Activated T-helper 9 cell treated with anti-CD3 and anti-CD28 coated beads, Interleukin-2, amount 50 U/mL, for 16 hours (primary cell): ENCODE results near the gene EYS.

ENCODE experiments used
- DNase-seq: peaks from one replicate; pipeline ENCODE4 v3.0.0-alpha.2; 2020; ENCODE audit warnings: low read depth

EYS gene

DNA sequence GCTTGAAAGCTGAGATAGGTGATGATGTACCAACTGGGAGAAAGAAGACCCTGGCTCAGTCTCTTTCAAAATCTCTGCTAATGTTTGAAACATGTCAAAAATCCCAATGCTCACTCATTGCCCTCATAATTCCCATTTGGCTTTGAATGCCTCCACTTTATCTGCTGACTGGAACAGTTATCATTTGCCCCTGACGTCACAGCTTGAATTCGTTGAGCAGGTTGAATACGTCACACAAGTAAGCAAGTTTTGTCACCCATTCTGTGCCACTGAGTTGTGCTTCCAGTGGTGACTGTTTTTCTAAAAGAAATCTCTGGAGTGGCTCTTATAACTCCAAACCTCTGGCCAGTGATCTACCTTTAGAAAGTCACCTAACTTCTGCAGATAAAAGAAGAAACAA lies 991.4 kb downstream of the EYS start:
- no peak for DNase-seq

DNA sequence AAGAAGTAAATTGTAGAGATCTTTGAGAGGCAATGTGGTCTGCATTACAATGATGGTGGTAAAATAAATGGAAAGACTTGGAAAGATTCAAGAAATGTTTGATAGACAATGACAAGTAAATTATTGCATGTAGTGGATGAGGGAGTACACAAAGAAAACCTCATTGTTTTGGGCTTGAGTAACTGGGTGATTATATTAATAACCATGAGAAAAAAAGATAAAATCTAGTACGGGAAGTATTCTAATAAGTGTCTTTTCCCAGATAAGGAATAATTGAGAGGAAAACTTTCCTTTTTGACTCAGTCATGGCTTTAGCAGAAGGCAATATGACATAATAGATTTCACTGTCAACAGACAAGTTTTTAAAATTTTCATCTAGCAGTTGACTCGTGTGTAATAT lies 993.0 kb downstream of the EYS start:
- no peak for DNase-seq

DNA sequence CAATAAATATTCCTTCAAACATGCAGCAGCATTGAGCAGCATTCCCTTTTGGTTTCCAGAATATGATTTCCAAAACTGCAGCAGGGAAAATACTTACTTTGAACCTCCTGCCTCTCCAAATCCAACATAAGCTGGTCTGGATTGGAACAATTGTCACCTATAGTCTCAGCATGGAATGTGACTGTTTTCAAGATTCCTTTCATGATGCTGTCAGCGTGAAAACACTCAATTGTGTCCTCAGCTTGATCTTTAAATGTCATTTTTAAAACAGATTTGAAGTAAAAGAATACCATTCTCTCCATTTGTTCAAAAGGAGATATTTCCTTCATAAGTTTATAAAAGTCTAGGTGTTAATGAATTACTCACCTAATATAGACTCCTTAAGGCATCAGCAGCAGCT lies 993.9 kb downstream of the EYS start:
- no peak for DNase-seq

DNA sequence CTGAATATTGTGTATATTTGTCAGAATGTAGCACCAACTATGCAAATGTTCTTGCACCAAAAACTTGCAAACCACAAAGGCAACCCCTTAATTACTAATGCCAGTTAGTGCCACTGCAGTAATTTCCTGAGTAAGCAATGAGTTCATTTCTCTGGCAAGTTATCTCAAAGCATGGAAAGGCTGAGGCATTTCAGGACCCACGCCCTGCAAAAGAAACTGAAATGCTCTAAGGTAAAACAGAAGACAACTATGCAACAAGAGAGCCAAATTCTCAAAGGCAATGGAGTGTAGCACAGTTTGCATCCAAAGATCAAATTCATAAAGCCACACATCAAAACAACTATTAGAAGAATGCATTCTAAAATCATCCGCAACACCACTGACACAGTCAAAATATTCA lies 994.4 kb downstream of the EYS start:
- DNase-seq, result no peak

DNA sequence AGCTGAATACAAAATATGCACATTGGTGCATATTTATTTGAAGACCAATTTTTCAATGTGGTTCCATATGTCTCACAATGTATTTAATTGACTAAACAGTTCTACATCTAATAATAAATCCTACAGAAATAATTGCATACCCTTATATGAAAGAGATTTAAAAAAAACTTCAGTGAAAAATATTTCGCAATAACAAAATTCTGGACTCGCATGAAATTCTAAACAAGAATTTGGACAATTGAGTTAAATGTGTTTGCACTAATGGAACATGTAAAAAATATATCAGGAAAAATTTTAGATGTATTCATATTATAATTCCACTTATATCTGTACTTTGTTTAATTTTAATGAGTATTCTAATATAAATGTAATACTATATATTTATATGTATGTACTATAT lies 1003.1 kb downstream of the EYS start:
- DNase-seq, result no peak

DNA sequence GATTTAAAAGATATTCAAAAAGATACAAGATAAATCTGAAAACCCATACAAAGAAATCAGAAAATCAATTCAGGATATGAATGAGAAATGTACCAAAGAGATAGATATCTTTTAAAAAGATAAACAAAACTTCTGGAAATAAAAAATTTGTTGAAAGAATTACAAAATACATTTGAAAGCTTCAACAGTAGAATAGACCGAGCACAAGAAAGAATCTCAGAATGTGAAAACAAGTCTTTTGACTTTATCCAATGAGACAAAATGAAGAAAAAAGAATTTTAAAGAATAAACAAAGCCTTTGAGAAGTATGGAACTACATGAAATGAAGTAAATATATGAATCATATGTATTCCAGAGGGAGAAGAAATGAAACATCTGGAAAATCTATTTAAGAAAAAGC lies 1011.0 kb downstream of the EYS start:
- no peak for DNase-seq

DNA sequence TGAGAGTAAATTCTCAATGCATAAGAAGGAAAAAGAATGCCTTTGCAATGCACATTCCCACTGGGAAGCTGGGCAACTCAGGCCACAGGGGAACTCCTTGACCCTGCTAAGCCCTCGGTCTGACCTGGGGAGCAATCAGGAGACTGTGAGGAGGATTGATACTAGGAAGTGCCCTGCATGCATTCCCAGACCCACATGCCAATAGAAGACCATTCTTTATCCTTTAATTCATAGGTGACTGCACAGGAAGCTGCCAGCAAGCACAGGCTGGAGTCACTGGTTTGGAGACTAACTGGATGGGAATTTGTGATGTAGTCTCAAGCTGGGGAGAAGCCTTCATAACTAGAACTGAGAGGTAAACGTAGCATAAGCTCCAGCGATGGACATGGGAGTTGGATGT lies 1012.7 kb downstream of the EYS start:
- DNase-seq, result no peak

DNA sequence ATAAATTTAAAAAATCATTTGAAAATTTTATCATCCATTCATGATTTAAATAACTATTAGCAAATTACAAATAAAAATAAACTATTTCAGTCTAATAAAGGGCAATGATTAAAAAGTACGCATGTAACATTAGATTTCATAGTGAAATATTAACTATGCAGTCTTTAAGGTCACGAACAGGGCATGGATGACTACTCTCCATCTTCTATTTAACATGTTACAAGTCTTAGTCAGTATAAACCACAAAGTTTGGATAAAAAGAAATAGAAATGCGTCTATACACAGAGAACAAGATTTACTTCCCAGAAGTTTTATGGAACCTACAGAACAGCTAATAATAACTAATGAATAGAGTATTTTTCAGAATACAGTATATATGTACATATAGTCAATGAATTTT lies 1016.0 kb downstream of the EYS start:
- DNase-seq, result no peak

DNA sequence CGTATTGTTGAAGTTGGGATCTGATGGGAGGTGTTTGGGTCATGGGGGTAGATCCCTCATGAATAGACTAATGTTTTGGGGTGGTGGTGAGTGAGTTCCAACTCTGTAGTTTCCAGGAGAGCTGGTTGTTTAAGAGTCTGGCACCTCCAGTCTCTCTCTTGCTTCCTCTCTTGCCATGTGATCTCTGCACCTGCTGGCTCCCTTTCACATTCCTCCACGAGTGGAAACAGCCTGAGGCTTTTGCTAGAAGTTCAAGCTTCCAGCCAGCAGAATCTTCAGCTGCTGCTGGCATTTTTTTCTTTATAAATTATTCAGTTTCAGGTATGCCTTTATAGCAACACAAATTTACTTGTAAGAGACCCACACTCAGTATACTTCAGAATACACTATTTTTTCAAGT lies 1021.6 kb downstream of the EYS start:
- DNase-seq, result no peak

DNA sequence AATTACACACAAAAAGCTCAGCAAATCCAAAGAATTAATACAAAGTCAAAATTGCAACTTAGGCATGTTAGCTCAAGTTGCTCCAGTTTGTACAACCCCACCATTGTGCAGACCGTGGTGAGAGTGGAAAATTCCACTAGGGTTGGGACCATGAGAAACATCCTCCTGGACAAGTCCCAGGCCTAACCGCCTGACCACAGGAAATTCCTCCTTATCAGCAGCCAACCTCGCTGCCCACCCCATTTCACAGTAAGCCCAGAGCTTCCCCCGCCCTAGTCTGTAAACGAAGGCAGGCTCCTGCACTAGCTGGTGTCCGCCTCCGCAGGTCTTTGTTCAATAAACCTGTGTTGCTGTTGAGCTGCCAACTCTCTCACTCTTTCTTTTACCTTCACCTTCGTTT lies 1023.3 kb downstream of the EYS start:
- no peak for DNase-seq

DNA sequence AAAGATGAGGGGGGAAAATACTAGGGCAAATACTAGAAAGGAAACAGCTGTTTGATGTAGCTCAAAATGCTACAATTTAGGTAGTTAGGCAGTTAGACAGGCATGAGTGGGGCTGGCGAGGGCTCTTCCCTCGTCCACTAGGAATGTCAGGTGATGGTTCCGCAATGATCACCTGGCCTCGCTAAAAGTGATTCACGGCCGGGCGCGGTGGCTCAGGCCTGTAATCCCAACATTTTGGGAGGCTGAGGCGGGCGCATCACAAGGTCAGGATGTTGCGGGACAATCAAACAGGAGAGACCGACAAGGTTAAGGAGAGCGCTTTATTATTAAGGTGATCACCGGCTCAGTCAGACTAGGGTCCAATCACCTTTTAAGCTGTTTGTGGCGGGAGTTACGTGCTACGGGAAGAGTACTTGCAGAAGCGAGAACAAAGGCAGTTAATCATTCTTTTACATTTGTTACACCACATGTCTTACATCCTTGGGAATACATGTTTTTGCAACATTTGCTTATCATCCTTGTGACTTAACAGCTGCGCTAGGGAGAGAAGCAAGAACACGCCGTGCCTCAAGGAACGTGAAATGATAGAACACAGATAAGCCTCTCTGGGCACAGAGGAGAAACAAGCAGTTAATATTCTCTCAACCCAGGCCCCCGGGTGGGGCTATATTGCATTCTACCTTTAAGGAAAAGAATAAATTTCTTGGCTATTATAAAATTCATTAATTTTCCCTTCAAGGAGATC lies 1025.4 kb downstream of the EYS start:
- no peak for DNase-seq

DNA sequence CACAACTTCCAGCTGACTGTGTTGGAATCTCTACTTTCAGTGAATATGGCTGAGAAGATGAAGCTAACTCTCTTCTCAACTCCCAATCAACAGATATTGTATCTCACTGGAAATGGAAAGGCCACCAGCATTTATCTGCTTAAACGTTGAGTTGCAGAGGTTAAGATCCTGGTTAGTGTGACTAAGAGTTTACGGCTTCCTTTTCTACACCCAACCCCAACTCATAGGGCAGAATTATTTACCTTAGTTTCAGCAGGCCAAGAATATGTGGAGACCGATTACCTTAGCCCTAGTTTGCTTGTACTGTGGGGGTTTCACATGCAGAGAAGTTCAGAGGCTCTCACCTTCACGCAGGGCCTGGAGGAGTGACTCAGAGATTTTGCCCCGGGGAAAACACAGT lies 1026.6 kb downstream of the EYS start:
- DNase-seq, result no peak

DNA sequence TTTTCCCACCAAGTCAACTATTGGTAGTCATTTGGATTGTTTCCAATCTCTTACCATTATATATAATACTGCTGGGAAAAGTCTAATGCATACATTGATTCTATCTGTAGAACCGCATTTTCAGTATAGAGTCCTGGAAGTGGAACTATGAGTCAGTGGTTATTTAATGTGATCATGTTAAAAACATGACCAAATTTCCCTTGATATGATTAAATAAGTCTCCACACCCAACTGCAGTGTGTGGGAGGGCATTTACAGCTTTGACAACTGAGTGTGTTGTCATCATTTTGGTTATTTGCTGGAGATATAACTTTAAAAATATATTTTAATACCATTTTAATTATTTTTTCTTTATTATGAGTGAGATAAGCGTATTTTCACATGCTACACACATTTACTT lies 1027.6 kb downstream of the EYS start:
- no peak for DNase-seq

DNA sequence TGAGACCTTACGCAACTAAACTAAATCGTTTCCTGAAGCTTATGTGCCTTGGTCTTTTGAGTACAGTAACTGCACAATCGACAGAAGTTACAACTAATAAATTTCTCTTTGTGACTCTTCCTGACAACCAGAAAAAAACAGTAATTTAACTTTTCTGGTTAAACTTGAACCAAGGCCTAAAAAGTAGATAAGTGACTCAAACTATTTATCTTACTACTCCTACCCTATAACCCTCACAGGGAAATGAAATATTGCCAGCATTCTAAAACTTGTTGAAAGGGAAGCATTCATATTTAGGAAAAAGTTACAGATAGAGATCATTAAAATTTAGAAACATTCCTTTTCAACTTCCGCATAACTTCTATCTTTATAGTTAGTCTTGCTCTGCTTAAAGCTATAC lies 1034.4 kb downstream of the EYS start:
- DNase-seq, result no peak

DNA sequence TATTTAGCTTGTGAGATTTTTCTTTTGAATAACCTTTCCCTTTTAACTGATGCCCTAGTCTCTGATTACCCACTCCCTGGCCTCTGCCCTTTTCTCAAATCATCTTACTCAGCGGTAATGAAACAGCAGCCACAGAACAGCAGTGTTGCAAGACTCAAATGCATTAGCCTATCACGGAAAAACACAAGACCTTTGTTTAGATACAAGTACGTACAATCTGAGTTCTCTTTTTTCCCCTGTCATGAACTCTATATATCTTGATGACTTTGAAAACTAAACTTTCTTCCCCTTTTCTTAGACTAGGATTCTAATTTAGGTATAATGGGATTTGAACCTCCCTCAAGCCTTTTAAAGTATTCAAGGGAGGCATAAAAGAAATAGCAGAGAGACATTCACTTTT lies 1034.9 kb downstream of the EYS start:
- DNase-seq, result no peak

DNA sequence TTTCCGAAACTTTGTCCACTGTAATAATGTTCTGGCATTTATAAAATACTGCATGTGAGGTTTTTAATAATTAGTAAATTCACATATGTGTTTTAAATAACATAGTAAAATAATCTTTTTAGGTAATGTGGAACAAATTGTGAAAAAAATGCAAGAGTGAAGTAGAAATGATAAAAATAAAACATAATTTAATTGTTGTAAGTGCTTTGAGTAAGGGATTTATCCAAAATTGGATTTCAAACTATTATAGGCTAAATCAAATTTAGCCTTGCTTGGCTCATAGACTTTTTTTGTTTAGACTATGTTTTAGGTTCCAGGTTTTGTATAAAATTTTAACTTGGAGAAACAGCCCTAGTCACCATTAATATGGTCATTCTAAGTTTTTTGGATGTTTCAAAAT lies 1041.9 kb downstream of the EYS start:
- DNase-seq, result no peak

DNA sequence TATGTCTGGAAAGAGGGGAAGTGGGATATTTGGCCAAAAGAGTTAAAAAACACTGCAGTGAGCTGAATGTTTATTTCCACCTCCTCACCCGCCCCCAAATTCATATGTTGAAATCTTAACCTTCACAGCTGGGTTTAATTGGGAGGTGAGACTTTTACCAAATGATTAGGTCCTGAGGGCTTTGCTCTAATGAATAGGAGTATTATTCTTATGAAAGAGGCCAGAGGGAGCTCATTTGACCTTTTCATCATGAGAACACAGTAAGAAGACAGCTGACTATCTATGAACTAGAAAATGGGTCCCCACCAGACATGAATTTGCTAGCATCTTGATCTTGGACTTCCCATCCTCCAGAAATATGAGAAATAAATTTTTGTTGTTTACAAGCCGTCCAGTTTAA lies 1042.5 kb downstream of the EYS start:
- no peak for DNase-seq

DNA sequence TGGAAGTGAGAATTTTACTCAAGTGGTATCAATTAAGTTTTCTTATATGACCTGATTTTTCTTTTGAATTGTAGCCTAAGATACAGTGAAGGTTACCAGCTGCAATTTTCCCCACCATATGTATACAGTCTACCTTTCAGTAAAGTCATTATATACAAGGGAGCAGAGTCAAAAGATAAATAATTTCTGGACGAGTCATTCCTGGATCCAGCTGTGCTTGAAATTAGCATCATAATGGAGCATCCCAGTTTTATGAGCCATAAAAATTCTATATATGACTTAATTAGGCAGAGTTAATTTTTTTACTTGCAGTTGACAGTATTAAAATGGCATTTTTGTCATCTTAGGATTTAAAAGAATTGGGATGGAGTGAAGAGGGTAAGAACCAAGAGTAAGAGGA lies 1063.0 kb downstream of the EYS start:
- no peak for DNase-seq

DNA sequence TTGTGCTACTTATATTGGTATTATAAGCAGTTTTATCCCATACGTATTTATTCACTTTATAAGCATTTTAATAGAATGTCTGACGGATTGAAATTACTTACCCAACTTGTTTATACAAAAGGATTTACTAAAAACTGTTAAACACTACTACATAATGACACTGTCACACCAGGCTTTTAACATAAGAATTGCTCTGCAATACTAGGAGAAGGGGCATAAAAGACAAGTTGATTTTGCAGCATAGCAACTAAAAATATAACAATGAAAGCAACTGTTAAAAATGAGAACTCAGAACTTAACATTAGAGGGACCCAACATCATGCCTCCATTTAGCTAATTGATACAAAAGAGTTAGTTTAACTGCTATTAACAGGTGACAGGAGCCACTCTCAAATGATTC lies 1076.1 kb downstream of the EYS start:
- DNase-seq, result no peak

DNA sequence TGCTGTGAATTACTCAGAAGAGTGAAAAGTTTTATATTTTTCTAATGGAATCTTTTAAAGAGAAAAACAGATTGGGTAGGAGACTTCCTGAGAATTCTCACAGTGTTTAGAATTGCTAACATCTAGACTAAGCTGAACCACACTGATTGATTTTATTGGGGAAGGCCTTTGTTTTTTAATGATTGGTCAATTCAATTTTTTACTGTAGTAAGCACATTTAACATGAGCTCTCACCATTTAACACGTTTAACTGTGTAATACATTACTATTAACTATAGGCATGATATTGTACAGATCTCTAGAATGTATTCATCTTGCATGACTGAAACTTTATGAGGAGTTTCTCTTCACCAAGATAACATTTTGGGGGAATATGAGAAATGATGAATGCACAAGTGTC lies 1084.1 kb downstream of the EYS start:
- DNase-seq, result no peak

DNA sequence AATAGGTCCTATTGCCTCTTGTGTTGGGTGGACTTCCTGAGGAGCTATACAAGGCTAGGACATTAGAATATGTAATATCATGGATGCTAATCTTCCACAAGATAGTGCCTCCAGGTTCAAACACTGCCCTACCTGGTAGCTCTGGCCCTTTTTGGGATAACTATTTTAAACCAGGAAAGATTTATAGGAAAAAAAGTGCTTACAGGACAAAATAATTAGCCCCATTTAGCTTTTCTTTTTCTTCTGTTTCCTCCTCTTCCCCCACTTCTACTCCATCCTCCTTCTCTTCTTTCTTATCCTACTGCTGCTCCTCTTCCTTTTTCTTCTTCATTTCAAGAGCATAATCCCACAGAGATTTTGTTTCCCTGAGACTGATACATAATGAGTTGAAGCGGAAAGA lies 1104.0 kb downstream of the EYS start:
- DNase-seq, result no peak

DNA sequence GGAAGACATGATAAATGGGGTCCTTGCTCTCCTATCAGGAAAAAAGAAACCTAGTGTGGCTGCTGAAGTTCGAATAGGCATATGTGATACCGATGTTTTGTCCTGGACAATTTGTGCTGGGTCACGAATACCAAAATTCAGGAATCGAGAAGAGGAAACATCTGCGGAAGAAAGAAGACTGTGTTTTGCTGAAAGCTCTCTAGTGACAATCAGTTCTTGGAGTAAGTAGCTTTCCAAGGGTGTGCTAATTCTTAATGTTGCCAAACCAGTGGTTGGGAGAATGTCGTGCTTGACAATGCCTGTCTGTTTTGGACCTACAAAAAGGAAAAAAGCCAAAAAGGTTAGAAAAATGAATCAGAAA lies 1115.4 kb downstream of the EYS start:
- no peak for DNase-seq

DNA sequence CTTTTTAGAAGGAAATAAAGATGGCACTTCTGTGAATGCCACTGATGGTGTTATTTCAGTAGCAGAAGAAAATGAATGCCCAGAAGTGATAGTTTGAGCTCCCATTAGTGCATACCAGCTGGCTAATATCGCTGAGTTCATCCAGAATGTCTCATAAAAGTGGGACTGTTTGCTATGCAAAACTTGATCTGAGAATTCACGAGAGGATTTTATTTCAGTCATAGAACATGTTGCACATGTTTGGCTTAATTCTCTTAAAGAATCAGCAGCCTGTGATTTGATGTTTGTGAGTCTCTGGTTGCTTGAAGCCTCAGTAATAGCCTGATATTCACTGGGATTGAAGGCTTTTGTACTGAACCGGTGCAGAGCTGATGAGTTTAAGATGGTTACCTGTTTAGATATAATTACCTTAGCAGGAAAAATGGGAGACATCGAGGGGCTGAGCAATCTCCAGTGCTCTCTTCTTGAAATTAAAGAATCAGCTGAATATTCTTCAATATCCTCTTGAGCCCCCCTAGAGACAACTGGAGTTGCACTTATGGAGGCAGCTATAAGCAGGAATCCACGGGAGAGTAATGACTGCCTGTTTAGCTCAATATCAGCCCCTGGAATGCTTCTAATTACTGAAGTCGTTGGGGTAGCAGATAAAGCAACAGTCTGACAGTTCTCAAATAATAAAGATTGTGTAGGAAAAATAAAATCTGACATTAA lies 1115.9 kb downstream of the EYS start:
- no peak for DNase-seq

DNA sequence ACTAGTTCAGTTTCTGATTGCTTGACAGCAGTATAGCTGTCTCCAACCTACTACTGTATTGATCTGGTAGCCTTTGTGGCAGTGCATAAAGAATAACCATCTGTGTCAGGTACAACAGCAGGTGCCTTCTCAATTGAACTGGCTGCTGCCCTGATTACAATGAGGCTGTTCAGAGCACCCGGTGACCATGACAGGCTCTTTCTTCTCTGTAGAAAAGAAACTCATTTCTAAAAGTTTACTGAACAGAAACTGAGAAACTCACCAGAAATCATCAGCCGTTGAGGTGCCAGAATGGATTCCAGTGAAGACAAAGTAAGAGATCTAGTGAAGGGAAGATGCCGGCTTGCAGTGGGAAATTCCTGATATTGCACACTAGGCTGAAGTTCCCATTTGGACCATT lies 1117.1 kb downstream of the EYS start:
- DNase-seq, result no peak
